ENCODE results near the gene ATP6V0A1. TPM values are rescaled to one million over a fixed set of nuclear protein-coding genes. Genes with fewer than 3 reads are reported as not detected.

ATP6V0A1 gene
- total RNA-seq, 1 donor from 2014 or later = 11.4 TPM

DNA sequence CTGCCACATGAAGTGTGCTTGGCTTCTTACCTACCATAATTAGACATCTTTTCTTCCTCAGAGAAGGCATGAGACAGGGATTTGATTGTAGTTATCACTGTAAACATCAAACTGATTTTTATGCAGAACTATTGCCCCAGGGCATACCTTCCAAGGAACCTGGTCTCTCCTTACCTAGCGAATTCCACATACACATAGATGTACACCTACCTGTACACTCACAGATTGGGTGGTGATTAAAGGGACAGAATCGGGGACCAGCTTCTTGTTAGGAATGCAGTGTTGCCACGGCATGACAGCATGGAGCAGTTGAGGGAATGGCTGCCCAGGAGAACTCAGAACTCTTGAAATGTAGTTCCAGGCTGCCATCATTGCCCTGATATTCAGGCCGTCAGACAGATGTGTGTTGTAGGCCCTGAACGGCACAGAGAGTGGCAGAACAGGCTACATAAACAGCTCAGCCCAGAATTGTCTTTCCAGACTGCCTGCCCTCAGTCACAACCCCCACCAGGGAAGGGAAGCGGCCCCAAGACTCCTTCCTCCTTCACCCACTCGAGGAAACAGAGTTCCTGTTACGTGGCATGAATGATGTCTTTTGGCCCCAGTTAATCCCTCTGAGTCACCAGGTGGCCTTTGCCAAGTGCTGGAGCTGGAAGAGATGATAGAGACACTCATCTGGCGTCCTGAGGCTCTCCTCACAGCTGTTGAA, 59.5 kb downstream of the ATP6V0A1 start:
- intact Hi-C loops (cut with micrococcal nuclease) = loop anchor here (5.0 kb wide), 1 partner anchor 76 kb away; no protein-coding TSS in a partner anchor

DNA sequence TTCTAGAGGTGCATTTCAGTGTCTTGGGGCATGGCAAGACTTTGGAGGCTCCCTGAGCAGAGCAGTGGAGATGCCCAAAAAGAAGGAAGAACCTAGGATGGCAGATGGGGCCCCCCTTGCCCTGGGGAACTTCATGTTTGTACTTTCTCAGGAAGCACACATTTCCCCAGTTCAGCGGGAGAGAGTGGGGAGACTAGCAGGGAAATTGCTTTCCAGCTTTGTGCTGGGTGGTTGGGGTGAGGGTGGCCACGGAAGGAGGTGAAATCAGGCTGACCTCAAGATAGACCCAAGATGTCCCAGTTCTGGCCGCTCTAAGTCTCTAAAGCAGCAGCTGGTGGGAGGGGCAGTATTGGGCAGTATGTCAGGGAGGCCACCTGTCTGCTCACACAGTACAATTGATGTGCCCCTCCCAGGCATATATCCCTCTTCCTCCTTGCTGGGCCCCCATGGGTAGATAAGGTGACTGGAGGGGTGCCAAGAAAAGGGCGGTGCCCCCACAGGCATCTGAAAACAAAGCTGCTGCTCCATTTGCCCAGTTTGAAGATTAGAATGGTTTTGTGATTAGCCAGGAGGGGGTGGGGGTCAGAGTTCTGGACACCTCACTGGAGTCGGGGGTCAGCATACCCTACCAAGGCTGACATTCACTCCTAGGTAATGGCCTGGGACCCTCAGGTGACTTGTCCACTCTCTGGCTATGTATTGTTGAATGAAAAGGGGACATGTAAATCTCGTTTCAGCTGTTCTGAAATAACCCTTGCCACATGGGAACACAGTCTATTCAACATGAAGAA, 60.3 kb downstream of the ATP6V0A1 start:
- intact Hi-C loops (cut with micrococcal nuclease) = loop anchor here (5.0 kb wide), 1 partner anchor 77 kb away; no protein-coding TSS in a partner anchor

DNA sequence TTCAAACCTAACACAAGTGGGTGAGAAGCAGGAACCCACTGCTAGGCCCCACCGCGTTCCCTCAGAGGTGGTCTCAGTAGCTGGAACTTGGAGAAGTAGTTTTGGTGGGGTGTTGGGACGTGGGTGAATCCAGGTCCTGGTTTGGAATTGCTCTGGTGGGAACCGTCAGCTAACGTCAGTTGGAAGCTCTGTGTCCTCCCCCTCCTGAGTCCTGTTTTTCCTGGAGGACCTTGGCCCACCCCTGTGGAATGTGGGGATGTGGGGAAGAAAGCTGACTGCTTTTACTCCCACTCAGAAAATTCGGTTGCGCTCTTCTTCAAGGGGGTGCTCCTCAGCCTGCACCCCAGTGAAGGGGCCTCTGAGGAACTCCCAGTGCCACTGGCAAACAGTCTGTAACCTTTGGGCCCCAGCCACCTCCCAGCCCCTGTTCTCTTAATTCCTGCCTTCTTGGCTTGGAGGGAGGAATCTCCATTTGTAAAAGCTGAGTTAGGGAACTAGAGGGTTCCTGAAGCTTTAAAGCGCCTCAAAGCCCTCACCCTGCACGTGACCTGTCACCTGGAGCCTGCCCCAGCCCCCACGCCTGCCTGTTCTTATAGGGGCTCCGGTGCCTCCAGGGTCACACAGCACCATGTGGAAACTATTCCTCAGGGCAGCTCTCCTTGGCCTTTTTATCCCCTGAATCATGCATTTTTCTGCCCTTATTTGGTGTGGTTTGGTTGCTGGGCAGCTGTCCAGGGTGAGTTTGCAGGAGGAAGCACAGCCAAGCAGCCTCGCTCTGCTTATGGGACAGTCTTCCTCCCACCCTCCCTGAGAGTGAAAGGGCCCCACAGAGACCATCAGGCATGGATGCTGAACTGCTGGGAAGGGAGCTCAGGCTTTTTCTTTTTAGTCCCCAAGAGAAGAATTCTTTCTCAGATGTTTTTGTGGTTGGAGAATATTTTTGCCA, 61.1 kb downstream of the ATP6V0A1 start:
- intact Hi-C loops (cut with micrococcal nuclease) = loop anchor here (5.0 kb wide), 1 partner anchor 78 kb away; no protein-coding TSS in a partner anchor

DNA sequence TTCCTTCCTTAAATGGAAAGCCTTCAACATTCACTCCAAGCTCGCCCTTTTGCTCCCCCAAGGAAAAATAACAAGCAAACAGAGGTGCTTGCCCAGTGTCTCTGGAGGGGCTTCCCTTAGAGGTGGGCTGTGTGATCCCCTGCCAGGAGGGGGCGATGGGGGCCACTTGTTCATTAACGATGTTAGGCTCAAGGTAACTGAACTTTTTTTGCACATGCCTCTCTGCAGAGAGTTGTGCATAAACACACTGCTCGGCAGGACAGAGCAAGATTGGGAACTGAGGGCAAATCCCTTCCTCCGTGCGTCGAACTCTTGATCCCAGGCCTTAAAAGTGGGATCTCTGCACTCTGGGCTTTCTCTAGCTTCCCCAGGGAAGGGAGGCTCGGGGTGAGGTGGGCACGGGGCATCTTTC, 61.9 kb downstream of the ATP6V0A1 start:
- intact Hi-C loops (cut with micrococcal nuclease) = no loop called here

DNA sequence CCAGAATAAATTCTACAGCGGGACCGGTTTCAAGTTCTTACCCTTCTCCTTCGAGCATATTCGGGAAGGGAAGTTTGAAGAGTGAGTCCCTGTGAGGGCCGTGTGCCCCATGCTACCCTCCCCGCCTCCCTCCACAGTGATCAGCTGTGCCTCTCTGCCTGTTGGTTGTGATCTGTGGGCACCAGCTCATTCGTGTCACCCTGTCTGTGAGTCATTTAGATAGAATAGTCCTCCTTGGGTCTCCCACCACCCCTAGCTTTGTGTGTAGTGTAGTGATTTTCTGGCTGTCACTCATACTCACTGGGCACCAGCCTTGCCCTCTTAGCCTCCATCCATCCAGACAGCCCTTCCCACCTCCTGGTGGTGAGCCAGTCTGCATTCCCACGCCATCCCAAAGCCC, 62.4 kb downstream of the ATP6V0A1 start:
- intact Hi-C loops (cut with micrococcal nuclease) = no loop called here

DNA sequence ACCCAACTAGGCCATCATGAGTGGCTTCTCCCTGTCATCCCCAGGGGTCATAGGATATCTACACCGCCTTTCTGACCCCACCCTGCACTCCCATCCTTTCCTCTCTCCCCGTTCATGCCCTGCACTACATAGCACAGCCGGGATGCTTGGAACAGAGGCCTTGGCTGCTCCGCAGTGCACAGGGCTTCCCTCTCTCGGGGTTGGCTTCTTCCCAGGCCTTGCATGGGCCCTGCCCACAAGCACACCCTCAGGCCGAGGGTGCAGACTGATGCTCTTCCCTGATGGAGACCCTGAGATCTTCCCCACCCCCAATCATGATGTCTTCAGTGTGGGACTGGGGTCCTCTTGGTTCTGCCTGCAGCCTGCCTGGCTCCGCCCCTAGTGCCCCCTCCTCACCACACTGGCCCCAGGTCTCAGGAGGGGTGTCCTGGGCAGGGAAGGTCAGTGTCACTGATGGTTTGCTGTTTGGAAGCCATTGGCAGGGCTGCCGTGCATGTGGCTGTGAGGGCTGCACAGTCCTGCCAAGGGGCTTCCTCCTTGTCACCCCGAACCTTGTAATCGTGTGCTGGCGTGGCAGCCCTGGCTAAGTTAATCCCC, 63.1 kb downstream of the ATP6V0A1 start:
- intact Hi-C loops (cut with micrococcal nuclease) = no loop called here

DNA sequence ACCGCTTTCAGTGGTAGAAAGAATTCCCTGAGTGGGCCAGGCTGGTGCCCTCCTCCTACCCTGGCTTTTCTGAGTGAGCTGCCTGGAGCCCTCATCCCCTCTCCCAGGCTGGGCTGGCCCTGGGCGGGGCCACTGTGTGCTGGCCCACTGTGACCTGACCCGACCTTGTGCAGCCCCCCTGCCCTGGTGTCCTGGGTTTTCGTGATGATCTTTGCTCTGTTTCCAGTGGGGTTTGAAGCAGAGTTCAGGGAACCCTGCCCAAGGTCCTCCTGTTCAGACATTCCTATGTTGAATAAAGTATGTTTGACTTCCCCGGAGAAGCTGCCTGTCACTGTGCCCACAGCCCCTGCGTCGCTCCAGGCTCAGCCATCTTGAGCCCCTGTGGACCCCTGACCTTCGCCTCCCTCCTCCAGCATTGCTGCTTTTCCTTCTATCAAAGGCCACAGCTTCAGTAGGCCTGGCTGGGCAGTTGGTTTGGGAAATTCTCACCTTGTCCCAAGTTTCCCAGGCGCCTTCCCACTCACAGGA, 63.6 kb downstream of the ATP6V0A1 start:
- intact Hi-C loops (cut with micrococcal nuclease) = no loop called here

DNA sequence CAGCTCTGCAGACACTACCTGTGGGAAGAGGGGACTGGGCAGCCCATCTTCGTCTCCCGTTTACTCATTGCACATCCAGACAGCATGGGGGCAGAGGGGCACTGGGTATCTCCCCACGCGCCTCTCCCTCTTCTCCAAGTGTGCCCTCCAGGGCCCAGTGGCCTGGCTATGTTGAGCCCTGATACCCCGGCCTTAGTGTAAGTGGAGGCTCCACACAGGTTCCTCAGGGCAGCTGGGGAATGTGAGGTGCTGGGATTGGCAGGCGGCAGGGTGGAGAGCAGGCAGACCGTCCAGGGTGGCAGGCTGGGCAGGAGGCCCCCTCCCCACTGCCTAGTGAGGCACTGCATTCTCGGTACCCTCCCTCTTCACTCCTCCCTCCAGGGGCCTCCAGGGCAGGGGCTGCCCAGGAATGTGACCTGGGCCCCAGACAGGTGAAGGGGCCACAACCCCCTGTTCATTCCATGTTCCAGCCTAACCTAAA, 64.2 kb downstream of the ATP6V0A1 start:
- intact Hi-C loops (cut with micrococcal nuclease) = no loop called here

DNA sequence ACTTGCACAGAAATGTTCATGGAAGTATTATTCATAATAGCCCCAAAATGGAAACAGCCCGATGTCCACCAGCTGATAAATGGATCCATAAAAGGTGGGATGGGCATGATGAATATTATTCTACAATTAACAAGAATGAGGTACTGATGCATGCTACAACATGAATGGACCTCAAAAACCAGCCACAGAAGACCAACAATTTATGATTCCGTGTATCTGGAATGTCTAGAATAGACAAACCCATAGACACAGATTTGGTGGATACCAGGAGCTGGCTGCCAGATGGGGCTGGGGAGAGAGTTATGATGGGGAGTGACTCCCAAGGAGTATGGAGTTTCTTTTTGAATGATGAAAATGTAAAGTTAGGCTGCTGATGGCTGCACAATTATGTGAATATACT, 66.5 kb downstream of the ATP6V0A1 start:
- intact Hi-C loops (cut with micrococcal nuclease) = no loop called here

DNA sequence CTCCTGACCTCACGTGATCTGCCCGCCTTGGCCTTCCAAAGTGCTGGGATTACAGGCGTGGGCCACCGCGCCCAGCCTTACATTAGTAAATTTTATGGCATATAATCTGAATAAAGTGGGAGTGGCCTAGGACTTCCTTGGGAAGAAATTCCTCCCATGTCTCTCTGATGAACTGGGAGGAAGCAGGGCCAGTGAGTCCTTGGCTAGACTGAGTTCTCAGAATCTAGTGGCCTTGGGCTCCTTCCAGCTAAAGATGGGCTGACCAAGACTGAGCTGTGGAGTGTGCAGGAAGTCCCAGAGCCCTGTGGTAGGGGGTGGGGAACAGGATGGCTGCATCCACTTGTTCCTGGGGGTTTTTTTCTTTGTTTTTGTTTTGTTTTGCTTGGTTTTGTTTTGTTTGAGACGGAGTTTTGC, 67.4 kb downstream of the ATP6V0A1 start:
- intact Hi-C loops (cut with micrococcal nuclease) = no loop called here

DNA sequence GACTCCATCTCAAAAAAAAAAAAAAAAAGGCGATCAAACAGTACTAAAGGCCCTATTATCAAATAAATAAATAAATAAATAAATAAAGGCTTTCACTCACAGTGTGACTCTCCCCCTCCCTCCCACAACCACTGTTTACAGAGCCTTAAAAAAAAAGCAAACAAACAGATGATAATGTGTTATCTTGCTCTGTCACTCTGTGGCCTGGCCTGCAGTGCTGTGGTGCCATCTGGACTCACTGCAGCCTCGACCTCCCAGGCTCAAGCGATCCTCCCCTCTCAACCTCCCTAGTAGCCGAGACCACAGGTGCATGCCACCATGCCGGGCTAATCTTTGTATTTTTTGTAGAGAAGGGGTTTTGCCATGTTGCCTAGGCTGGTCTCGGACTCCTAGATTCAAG, 69.3 kb downstream of the ATP6V0A1 start:
- intact Hi-C loops (cut with micrococcal nuclease) = loop anchor here (1.0 kb wide), 2 partner anchors 11 to 100 kb away; no protein-coding TSS in a partner anchor

DNA sequence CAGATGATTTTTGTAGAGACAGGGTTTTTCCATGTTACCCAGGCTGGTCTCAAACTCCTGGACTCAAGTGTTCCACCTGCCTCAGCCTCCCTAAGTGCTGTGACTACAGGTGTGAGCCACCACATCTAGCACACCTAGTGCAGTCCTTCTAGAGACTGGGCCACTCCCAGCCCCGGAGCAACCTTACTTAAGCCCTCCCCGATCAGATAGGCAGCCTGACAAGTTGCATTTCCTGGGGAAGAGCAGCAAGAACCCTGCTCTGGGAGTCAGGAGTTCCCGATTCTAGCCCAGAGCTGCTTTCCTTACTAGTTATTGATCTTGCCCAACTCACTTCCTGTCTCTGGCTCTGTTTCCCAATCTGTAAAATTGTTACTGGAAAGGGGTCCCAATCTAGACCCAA, 70.4 kb downstream of the ATP6V0A1 start:
- intact Hi-C loops (cut with micrococcal nuclease) = no loop called here

DNA sequence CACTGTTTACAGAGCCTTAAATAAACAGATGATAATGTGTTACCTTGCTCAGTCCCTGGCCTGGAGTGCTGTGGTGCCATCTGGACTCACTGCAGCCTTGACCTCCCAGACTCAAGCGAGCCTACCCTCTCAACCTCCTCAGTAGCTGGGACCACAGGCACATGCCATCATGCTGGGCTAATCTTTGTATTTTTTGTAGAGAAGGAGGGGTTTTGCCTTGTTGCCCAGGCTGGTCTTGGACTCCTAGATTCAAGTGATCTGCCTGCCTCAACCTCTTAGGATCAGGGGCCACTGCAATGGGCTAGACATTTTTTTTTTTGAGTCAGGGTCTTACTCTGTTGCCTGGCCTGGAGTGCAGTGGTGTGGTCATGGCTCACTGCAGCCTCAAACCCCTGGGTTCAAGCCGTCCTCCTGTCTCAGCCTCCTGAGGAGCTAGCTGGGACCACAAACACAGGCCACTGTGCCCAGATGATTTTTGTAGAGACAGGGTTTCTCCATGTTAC, 72.3 kb downstream of the ATP6V0A1 start:
- intact Hi-C loops (cut with micrococcal nuclease) = loop anchor here (10.0 kb wide), 1 partner anchor 346 kb away; the partner anchor contains the start of genes HCRT and KCNH4

DNA sequence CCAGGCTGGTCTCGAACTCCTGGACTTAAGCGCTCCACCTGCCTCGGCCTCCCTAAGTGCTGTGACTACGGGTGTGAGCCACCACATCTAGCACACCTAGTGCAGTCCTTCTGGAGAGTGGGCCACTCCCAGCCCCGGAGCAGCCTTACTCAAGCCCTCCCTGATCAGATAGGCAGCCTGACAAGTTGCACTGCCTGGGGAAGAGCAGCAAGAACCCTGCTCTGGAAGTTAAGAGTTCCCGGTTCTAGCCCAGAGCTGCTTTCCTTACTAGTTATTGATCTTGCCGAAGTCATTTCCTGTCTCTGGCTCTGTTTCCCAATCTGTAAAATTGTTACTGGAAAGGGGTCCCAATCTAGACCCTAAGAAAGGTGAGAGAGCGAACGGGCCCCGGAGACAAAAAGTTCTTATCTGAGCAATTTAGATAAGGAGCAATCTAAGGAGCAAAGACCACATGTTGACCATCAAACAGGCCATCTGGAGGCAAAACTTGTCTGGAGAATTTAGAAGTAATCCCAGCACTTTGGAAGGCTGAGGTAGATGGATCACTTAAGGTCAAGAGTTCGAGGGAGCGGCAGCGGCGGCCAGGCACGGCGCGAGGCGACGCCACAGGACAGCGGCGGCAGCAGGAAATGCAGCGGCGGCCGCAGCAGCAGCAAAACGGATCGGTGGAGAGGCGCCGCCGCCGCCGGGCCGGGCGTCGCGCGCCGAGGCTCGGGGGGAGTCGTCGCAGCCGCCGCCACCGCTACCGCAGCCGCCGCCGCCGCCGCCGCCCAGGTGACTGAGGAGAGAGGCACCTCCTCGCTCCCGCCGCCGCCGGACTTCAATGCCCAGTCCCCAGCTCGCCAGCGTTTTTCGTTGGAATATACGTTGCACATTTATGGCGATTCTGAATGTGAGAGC, 73.0 kb downstream of the ATP6V0A1 start:
- intact Hi-C loops (cut with micrococcal nuclease) = loop anchor here (10.0 kb wide), 1 partner anchor 347 kb away; the partner anchor contains the start of genes HCRT and KCNH4

DNA sequence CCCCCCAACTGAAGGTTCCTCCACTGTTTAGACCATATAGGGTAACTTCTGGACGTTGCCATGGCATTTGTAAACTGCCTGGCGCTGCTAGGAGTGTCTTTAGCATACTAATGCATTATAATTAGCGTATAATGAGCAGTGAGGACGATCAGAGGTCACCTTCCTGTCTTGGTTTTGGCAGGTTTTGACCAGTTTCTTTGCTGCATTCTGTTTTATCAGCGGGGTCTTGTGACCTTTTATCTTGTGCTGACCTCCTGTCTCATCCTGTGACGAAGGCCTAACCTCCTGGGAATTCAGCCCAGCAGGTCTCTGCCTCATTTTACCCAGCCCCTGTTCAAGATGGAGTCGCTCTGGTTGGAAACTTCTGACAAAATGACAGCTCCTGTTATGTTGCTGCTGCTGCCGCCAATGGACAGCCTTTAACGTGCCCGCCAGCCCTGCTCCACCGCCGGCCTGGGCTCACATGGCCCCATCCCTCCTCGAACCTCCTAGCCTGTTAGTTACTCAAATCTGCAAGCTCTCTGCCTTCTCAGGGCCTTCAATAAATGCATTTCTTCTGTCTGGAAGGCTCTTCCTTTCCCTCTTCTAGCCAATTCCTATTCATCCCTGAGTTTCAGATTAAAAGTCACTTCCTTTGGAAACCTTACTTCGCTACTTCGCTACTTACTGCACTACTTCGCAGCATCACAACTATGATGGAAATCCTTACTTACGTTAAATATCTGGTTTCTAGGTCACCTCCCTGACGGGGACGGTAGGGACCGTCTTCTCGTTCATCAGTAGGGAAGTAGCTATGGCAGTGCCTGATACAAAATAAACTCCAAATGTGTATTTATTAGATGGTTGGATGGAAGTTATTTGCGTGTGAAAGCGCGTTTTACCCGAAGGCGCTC, 76.7 kb downstream of the ATP6V0A1 start:
- intact Hi-C loops (cut with micrococcal nuclease) = loop anchor here (10.0 kb wide), 1 partner anchor 351 kb away; the partner anchor contains the start of genes HCRT and KCNH4

DNA sequence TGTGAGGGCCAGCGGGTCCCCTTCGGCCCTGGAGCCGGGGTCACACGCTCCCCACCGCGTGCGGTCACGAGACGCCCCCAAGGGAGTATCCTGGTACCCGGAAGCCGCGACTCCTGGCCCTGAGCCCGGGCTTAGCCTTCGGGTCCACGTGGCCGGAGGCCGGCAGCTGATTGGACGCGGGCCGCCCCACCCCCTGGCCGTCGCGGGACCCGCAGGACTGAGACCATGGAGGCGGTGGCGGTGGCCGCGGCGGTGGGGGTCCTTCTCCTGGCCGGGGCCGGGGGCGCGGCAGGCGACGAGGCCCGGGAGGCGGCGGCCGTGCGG, 77.3 kb downstream of the ATP6V0A1 start, which contains the start of gene NAGLU:
Gene NAGLU, plus strand, starts transcription at position 194 of the 324 bp plus-strand sequence. Its CDS starts 32 bp downstream, at position 226.
- intact Hi-C loops (cut with micrococcal nuclease) = loop anchor here (10.0 kb wide), 1 partner anchor 351 kb away; the partner anchor contains the start of genes HCRT and KCNH4

DNA sequence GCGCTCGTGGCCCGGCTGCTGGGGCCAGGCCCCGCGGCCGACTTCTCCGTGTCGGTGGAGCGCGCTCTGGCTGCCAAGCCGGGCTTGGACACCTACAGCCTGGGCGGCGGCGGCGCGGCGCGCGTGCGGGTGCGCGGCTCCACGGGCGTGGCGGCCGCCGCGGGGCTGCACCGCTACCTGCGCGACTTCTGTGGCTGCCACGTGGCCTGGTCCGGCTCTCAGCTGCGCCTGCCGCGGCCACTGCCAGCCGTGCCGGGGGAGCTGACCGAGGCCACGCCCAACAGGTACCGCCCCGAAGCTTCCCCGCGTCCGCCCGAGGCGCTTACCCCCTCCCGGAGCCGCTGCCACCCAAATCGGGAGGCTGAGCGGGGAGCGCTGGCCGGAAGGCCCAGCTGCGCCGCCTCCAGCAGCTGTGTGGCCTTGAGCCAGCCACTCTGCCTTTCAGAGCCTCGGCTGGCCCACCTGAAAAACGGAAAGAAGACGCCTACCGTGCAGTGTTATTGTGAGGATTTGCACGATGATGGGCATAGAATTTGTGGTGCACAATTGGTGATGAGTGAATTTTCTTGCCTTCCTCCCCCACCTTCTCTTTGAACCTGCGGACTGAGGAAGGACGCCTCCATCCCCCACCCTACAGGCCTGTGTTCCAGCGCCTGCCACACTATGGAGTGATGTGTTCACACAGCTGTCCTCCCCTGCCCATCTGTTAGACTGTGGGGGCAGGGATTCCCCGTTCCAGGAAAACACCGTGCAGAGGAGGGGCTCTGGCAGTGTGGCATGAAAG, 77.9 kb downstream of the ATP6V0A1 start:
- intact Hi-C loops (cut with micrococcal nuclease) = loop anchor here (10.0 kb wide), 1 partner anchor 352 kb away; the partner anchor contains the start of genes HCRT and KCNH4
